HCT116 (cell line): ENCODE results near the gene CLEC16A. TPM values are rescaled to one million over a fixed set of nuclear protein-coding genes. Genes with fewer than 3 reads are reported as not detected.

Source experiments
- ATAC-seq: fragments of 200-7000 bp; cut with Tn5 transposase; 2 replicates; pipeline ENCODE4 v1.9.1; 2020; ENCODE audit warnings: mild to moderate bottlenecking, moderate library complexity
- BruUV-seq: library from RNA; stranded (reverse); fragments of 400-500 nt; replicated peaks from 2 replicates; lab custom pipeline; 2021; lab: Mats Ljungman, UMichigan
- CTCF ChIA-PET: fragments of 300-600 bp; sonication (Branson Sonifier 250); formaldehyde crosslinking; loops from one replicate; lab custom pipeline; 2021; ENCODE audit warnings: antibody characterized with exemption; lab: Charles Lee
- POLR2A ChIA-PET: fragments of 300-600, 350-600 bp; sonication (Branson Sonifier 250); formaldehyde crosslinking; loops from one replicate; lab custom pipeline; 2021; ENCODE audit warnings: antibody characterized with exemption; lab: Charles Lee
- RAD21 ChIA-PET, 2 experiments: fragments of 300-600 bp; sonication (Branson Sonifier 250); formaldehyde crosslinking; loops; one replicate each; lab custom pipeline; 2023; ENCODE audit warnings: low total read pairs in 2 of 2; ENCODE audit not compliant: uncharacterized antibody in 2 of 2, unreplicated experiment in 2 of 2, low non-redundant PET in 1 of 2; lab: Charles Lee
- DNase-seq: peaks from one replicate; pipeline ENCODE4 v3.0.0-alpha.2; 2010; ENCODE audit warnings: low read depth, low spot score
- H2AFZ ChIP-seq: fragments of 200-600 bp; shearing (Covaris generic), sonication (generic); 2 replicates; pipeline ENCODE4 v1.6.1; 2017; ENCODE audit warnings: low read depth, mixed run types, mixed read lengths, antibody characterized with exemption, low read length; ENCODE audit not compliant: poor library complexity, severe bottlenecking
- H3K27ac ChIP-seq: 2 replicates; pipeline ENCODE4 v1.5.1; 2012; ENCODE audit warnings: low read depth, low read length
- H3K27me3 ChIP-seq: fragments of 200-600 bp; sonication (generic); 2 replicates; pipeline ENCODE4 v1.6.1; 2016; ENCODE audit warnings: mixed run types, low read length, mixed read lengths; ENCODE audit not compliant: insufficient read depth
- H3K36me3 ChIP-seq, 2 experiments: fragments of 200-500 bp in 1 of 2; fragments of 200-600 bp in 1 of 2; sonication (Bioruptor generic) in 1 of 2; sonication (generic) in 1 of 2; 2 replicates each; pipeline versions ENCODE4 v1.5.1 to v1.6.1; 2014 to 2016; ENCODE audit warnings: low read length in 2 of 2, inconsistent platforms in 1 of 2, mixed read lengths in 1 of 2, mixed run types in 1 of 2; ENCODE audit not compliant: insufficient read depth in 2 of 2, control insufficient read depth in 1 of 2
- H3K4me1 ChIP-seq, 2 experiments: fragments of 200-600 bp in 1 of 2; sonication (generic) in 1 of 2; 2 replicates each; pipeline versions ENCODE4 v1.5.1 to v1.6.1; 2012 to 2017; ENCODE audit warnings: low read length in 2 of 2, inconsistent platforms in 1 of 2, mild to moderate bottlenecking in 1 of 2, mixed read lengths in 1 of 2, mixed run types in 1 of 2, moderate library complexity in 1 of 2; ENCODE audit not compliant: insufficient read depth in 2 of 2, control insufficient read depth in 1 of 2
- H3K4me2 ChIP-seq: fragments of 200-600 bp; sonication (generic); 2 replicates; pipeline ENCODE4 v1.6.1; 2017; ENCODE audit warnings: mixed run types, low read length, mixed read lengths
- H3K4me3 ChIP-seq, 2 experiments: fragments of 200-600 bp in 1 of 2; sonication (generic) in 1 of 2; replicated peaks in 1 of 2; 2 replicates each; pipeline ENCODE4 v1.5.1; 2011 to 2016; ENCODE audit warnings: low read length in 2 of 2, control low read depth in 1 of 2, low read depth in 1 of 2, mild to moderate bottlenecking in 1 of 2, mixed read lengths in 1 of 2, mixed run types in 1 of 2
- H3K79me2 ChIP-seq: fragments of 200-600 bp; sonication (generic); 2 replicates; pipeline ENCODE4 v1.6.1; 2017; ENCODE audit warnings: mild to moderate bottlenecking, mixed run types, low read length, moderate library complexity, mixed read lengths; ENCODE audit not compliant: insufficient read depth
- H3K9ac ChIP-seq: fragments of 200-600 bp; sonication (generic); 2 replicates; pipeline ENCODE4 v1.6.1; 2016; ENCODE audit warnings: low read length, mixed read lengths
- H3K9me2 ChIP-seq: fragments of 200-600 bp; sonication (generic), shearing (Covaris generic); 2 replicates; pipeline ENCODE4 v1.6.1; 2017; ENCODE audit warnings: mixed run types, mild to moderate bottlenecking, moderate library complexity; ENCODE audit not compliant: insufficient read depth
- H3K9me3 ChIP-seq, 2 experiments: fragments of 200-500 bp in 1 of 2; fragments of 200-600 bp in 1 of 2; sonication (Bioruptor generic) in 1 of 2; sonication (generic) in 1 of 2; 2 replicates each; pipeline ENCODE4 v1.6.1; 2014 to 2017; ENCODE audit warnings: low read length in 2 of 2, mixed read lengths in 2 of 2, inconsistent platforms in 1 of 2, low read depth in 1 of 2, mild to moderate bottlenecking in 1 of 2, mixed run types in 1 of 2, moderate library complexity in 1 of 2; ENCODE audit not compliant: control insufficient read depth in 1 of 2, insufficient read depth in 1 of 2
- H4K20me1 ChIP-seq: fragments of 200-600 bp; sonication (generic), shearing (Covaris generic); 2 replicates; pipeline ENCODE4 v1.6.1; 2017; ENCODE audit warnings: mixed run types, mild to moderate bottlenecking, moderate library complexity; ENCODE audit not compliant: insufficient read depth
- ATF3 ChIP-seq: IDR thresholded peaks from 2 replicates; pipeline ENCODE4 v1.6.1; 2012
- CEBPB ChIP-seq: IDR thresholded peaks from 2 replicates; pipeline ENCODE4 v1.6.1; 2012; ENCODE audit warnings: low read depth
- CTCF ChIP-seq, 3 experiments: fragments of 200-600 bp in 1 of 3; sonication (generic) in 1 of 3; IDR thresholded peaks in 2 of 3; conservative IDR thresholded peaks in 1 of 3; 2 replicates each; pipeline ENCODE4 v1.5.1; 2012 to 2017; ENCODE audit warnings: low read depth in 2 of 3, low read length in 2 of 3, antibody characterized with exemption in 1 of 3, borderline replicate concordance in 1 of 3, control low read depth in 1 of 3, mild to moderate bottlenecking in 1 of 3, mixed read lengths in 1 of 3, mixed run types in 1 of 3, moderate library complexity in 1 of 3; ENCODE audit not compliant: insufficient read depth in 1 of 3
- ELF1 ChIP-seq: IDR thresholded peaks from 2 replicates; pipeline ENCODE4 v1.6.1; 2012; ENCODE audit warnings: low read depth, borderline replicate concordance
- EZH2 ChIP-seq: fragments of 200-600 bp; sonication (generic); IDR thresholded peaks from 2 replicates; pipeline ENCODE4 v1.6.1; 2017; ENCODE audit warnings: antibody characterized with exemption, mixed run types
- EZH2phosphoT487 ChIP-seq: fragments of 200-600 bp; IDR thresholded peaks from 2 replicates; pipeline ENCODE4 v1.6.1; 2018; ENCODE audit warnings: antibody characterized with exemption, borderline replicate concordance
- FOSL1 ChIP-seq: IDR thresholded peaks from 2 replicates; pipeline ENCODE4 v1.6.1; 2012; ENCODE audit warnings: low read depth
- POLR2A ChIP-seq: IDR thresholded peaks from 2 replicates; pipeline ENCODE4 v1.7.0; 2011; ENCODE audit warnings: borderline replicate concordance; ENCODE audit not compliant: insufficient read depth, insufficient read length; ENCODE audit errors: extremely low read depth
- POLR2AphosphoS5 ChIP-seq: IDR thresholded peaks from 2 replicates; pipeline ENCODE4 v1.6.1; 2011; ENCODE audit warnings: mild to moderate bottlenecking, low read depth, low read length, moderate library complexity
- REST ChIP-seq: IDR thresholded peaks from 2 replicates; pipeline ENCODE4 v1.6.1; 2012; ENCODE audit warnings: low read depth
- SRF ChIP-seq: IDR thresholded peaks from 2 replicates; pipeline ENCODE4 v1.6.1; 2012; ENCODE audit warnings: low read depth
- YY1 ChIP-seq: IDR thresholded peaks from 2 replicates; pipeline ENCODE4 v1.6.1; 2011; ENCODE audit warnings: low read length, low read depth, moderate library complexity, mild to moderate bottlenecking; ENCODE audit not compliant: insufficient replicate concordance; ENCODE audit errors: extremely low read depth
- ZBTB33 ChIP-seq: IDR thresholded peaks from 2 replicates; pipeline ENCODE4 v1.6.1; 2011; ENCODE audit warnings: mild to moderate bottlenecking, low read length, moderate library complexity; ENCODE audit not compliant: insufficient replicate concordance; ENCODE audit errors: extremely low read depth
- ZFX ChIP-seq: fragments of 450-650 bp; IDR thresholded peaks from 2 replicates; pipeline ENCODE4 v1.6.1; 2017
- intact Hi-C: fragments of 100-400 bp; cut with micrococcal nuclease; formaldehyde crosslinking; loops from 2 replicates; pipeline ENCODE4 v1.10.0; 2022
- total RNA-seq: library from RNA; stranded (reverse); gene quantifications from one replicate; pipeline ENCODE4 v1.2.1, GENCODE V29; 2021; ENCODE audit not compliant: unreplicated experiment

The CLEC16A gene
- total RNA-seq, 1 experiment from 2014 or later = 18.0 TPM

GRCh38 chr16:11001611-11002010 lies 57.2 kb downstream of the CLEC16A start:
- Histone ChIP-seq H3K4me1 (no peaks in the 10 kb centered on the region; a peak in 1 of 4 replicates), H3K79me2 (no peaks in the 10 kb centered on the region), H3K36me3 (peaks cover 0 to 5% of the 10 kb centered on the region in 2 experiments; a peak in 1 of 4 replicates), H4K20me1 (no peaks in the 10 kb centered on the region), H2AFZ (no peak overlapping the region), H3K4me2 (no peak overlapping the region), H3K27ac (no peak overlapping the region), H3K9ac (no peak overlapping the region), H3K4me3 (no peak overlapping the region), H3K9me2 (no peaks in the 10 kb centered on the region), H3K9me3 (no peaks in the 10 kb centered on the region), H3K27me3 (no peaks in the 10 kb centered on the region)
- BruUV-seq = no TSS peak
- CTCF ChIA-PET = no interaction called here
- TF ChIP-seq ATF3 (no peak), EZH2 (no peak), ZFX (no peak), EZH2phosphoT487 (no peak), POLR2AphosphoS5 (no peak), REST (no peak), SRF (no peak), POLR2A (no peak), ZBTB33 (no peak), ELF1 (no peak), CTCF (IDR thresholded peaks at IDR 0.05 in 2 of 3, conservative IDR thresholded peaks at IDR 0.05 in 1 of 3; ENCODE audit: borderline replicate concordance in 1 of 3, insufficient read depth in 1 of 3, low read depth in 2 of 3, low read length in 2 of 3) (no peak), FOSL1 (no peak), CEBPB (no peak), YY1 (no peak)
- RAD21 ChIA-PET = no interaction called here
- DNase-seq (no peak), ATAC-seq (no peak)
- intact Hi-C loops = no loop called here
- POLR2A ChIA-PET = no interaction called here
